HepG2 (cell line): ENCODE data around the gene HIC1. TPM values are rescaled to one million over a fixed set of nuclear protein-coding genes. Genes with fewer than 3 reads are reported as not detected.

Experiments used
- ATAC-seq: fragments of 200-7000 bp; cut with Tn5 transposase; 3 replicates; pipeline ENCODE4 v1.9.1; 2020; ENCODE audit warnings: mild to moderate bottlenecking, moderate library complexity
- BruUV-seq: library from RNA; stranded (reverse); fragments of 400-500 nt; replicated peaks from 2 replicates; lab custom pipeline; 2021; lab: Mats Ljungman, UMichigan
- CTCF ChIA-PET: fragments of 300-600 bp; formaldehyde crosslinking; extraction: SDS; loops from one replicate; lab custom pipeline; 2021; ENCODE audit warnings: low total read pairs, inconsistent platforms, low intra/inter-chr PET ratio; lab: Yijun Ruan, JAX
- POLR2A ChIA-PET: fragments of 350-600 bp; sonication (Branson Sonifier 250); formaldehyde crosslinking; loops from one replicate; lab custom pipeline; 2020; ENCODE audit warnings: antibody characterized with exemption, inconsistent platforms; lab: Yijun Ruan, JAX
- DNase-seq: peaks from one replicate; pipeline ENCODE4 v3.0.0-alpha.2; 2015; ENCODE audit warnings: low spot score
- FAIRE-seq: peaks from 3 replicates; lab custom pipeline; 2011; peaks lifted over from hg19 to GRCh38; lab: Jason Lieb, UNC
- H2AFZ ChIP-seq: one replicate; pipeline ENCODE4 v1.6.1; 2011; ENCODE audit warnings: low read length, inconsistent platforms
- H3K27ac ChIP-seq: fragments of 300-600 bp; 3 replicates; pipeline ENCODE4 v1.8.0; 2011; ENCODE audit warnings: mixed run types, mild to moderate bottlenecking, mixed read lengths, low read length, inconsistent platforms; ENCODE audit not compliant: insufficient read depth; ENCODE audit errors: extremely low read length
- H3K27me3 ChIP-seq, 2 experiments: fragments of 200-600 bp in 1 of 2; 2 replicates in 1 of 2; 3 replicates in 1 of 2; pipeline versions ENCODE4 v1.6.0 to v1.8.0; 2011; ENCODE audit warnings: low read length in 2 of 2, mild to moderate bottlenecking in 2 of 2, moderate library complexity in 2 of 2, inconsistent platforms in 1 of 2; ENCODE audit not compliant: insufficient read depth in 2 of 2, control insufficient read depth in 1 of 2
- H3K36me3 ChIP-seq, 2 experiments: fragments of 200-600 bp in 1 of 2; replicated peaks in 1 of 2; 2 replicates in 1 of 2; 3 replicates in 1 of 2; pipeline versions ENCODE4 v1.5.1 to v1.8.0; 2011; ENCODE audit warnings: low read length in 2 of 2, inconsistent platforms in 1 of 2; ENCODE audit not compliant: insufficient read depth in 2 of 2, control insufficient read depth in 1 of 2
- H3K4me1 ChIP-seq: 2 replicates; pipeline ENCODE4 v1.5.1; 2012; ENCODE audit warnings: low read length, inconsistent platforms; ENCODE audit not compliant: insufficient read depth
- H3K4me2 ChIP-seq: 2 replicates; pipeline ENCODE4 v1.6.0; 2011; ENCODE audit warnings: low read depth, low read length, inconsistent platforms
- H3K4me3 ChIP-seq, 3 experiments: fragments of 200-600 bp in 1 of 3; sonication (generic), shearing (Covaris generic) in 1 of 3; replicated peaks in 1 of 3; 2 replicates each; pipeline ENCODE4 v1.5.1; 2011 to 2016; ENCODE audit warnings: low read length in 3 of 3, inconsistent platforms in 2 of 3, low read depth in 2 of 3, mild to moderate bottlenecking in 2 of 3, control low read depth in 1 of 3, mixed read lengths in 1 of 3; ENCODE audit not compliant: insufficient read depth in 1 of 3
- H3K79me2 ChIP-seq: one replicate; pipeline ENCODE4 v1.6.1; 2011; ENCODE audit warnings: low read length, inconsistent platforms; ENCODE audit not compliant: insufficient read depth
- H3K9ac ChIP-seq: 2 replicates; pipeline ENCODE4 v1.6.0; 2011; ENCODE audit warnings: mild to moderate bottlenecking, low read depth, low read length, inconsistent platforms; ENCODE audit not compliant: insufficient read depth
- H3K9me3 ChIP-seq: 2 replicates; pipeline ENCODE4 v1.5.1; 2012; ENCODE audit warnings: mild to moderate bottlenecking, low read length
- H4K20me1 ChIP-seq: 2 replicates; pipeline ENCODE4 v1.6.0; 2011; ENCODE audit warnings: inconsistent platforms, mild to moderate bottlenecking, low read length, moderate library complexity; ENCODE audit not compliant: insufficient read depth
- CREM ChIP-seq, 2 experiments: sonication (generic) in 1 of 2; formaldehyde crosslinking in 1 of 2; IDR thresholded peaks; 2 replicates each; pipeline versions ENCODE4 v1.4.0 to v1.6.1; 2016 to 2020; ENCODE audit warnings: antibody characterized with exemption in 1 of 2, mild to moderate bottlenecking in 1 of 2, missing genetic modification reagents in 1 of 2
- HES4 ChIP-seq: sonication (generic); formaldehyde crosslinking; IDR thresholded peaks from 2 replicates; pipeline ENCODE4 v1.9.0; 2021; ENCODE audit warnings: mild to moderate bottlenecking, missing genetic modification reagents, borderline replicate concordance
- MEIS2 ChIP-seq: sonication (generic); formaldehyde crosslinking; IDR thresholded peaks from 2 replicates; pipeline ENCODE4 v1.9.0; 2021; ENCODE audit warnings: mild to moderate bottlenecking, missing genetic modification reagents
- NKX3-1 ChIP-seq: sonication (generic); formaldehyde crosslinking; IDR thresholded peaks from 2 replicates; pipeline ENCODE4 v1.5.0; 2020; ENCODE audit warnings: missing genetic modification reagents
- SMAD9 ChIP-seq: sonication (generic); formaldehyde crosslinking; IDR thresholded peaks from 2 replicates; pipeline ENCODE4 v1.5.1; 2020; ENCODE audit warnings: mild to moderate bottlenecking, missing genetic modification reagents
- ZBTB7A ChIP-seq: sonication (generic); formaldehyde crosslinking; IDR thresholded peaks from 2 replicates; pipeline ENCODE4 v1.8.0; 2022; ENCODE audit warnings: mild to moderate bottlenecking, missing genetic modification reagents
- ZKSCAN1 ChIP-seq: fragments of 150-350 bp; IDR thresholded peaks from 2 replicates; pipeline ENCODE4 v1.6.1; 2014; ENCODE audit warnings: low read length
- ZNF496 ChIP-seq: sonication (generic); formaldehyde crosslinking; IDR thresholded peaks from 2 replicates; pipeline ENCODE4 v1.8.1; 2023; ENCODE audit warnings: mild to moderate bottlenecking, moderate library complexity, missing genetic modification reagents; ENCODE audit not compliant: insufficient replicate concordance
- ZNF850 ChIP-seq: sonication (generic); formaldehyde crosslinking; conservative IDR thresholded peaks from 2 replicates; pipeline ENCODE4 v1.9.0; 2021; ENCODE audit warnings: mild to moderate bottlenecking, missing genetic modification reagents
- WGBS: methylation state at CpG from one replicate; pipeline ENCODE4 v1.1.6; 2017; ENCODE audit warnings: low lambda C conversion rate; 5-methylcytosine and 5-hydroxymethylcytosine counted together
- in situ Hi-C: cut with HindIII; loops from 2 replicates; pipeline ENCODE4 v1.10.0; 2017; ENCODE audit warnings: low pct_unique_long_range_greater_than_20kb; ENCODE audit not compliant: extremely low pct_ligation_motif_present
- intact Hi-C: fragments of 100-400 bp; cut with micrococcal nuclease; formaldehyde crosslinking; loops from one replicate; pipeline ENCODE4 v1.10.0; 2022; ENCODE audit not compliant: unreplicated experiment
- polyA plus RNA-seq, 8 experiments: library from polyadenylated mRNA; depleted of rRNA in 3 of 8; stranded (reverse) in 7 of 8; unstranded in 1 of 8; fragments of >200 nt; fragmentation: Illumina TruSeq in 4 of 8; extraction: Trizol in 4 of 8; gene quantifications; 2 replicates each; pipeline versions ENCODE4 v1.2.1 to v1.2.3, GENCODE V29; 2011 to 2016; ENCODE audit warnings: low read depth in 4 of 8, missing spikeins in 1 of 8, mixed read lengths in 1 of 8; ENCODE audit not compliant: insufficient read depth in 1 of 8
- total RNA-seq, 5 experiments: library from RNA; depleted of rRNA; stranded (reverse); fragments of >200 nt; fragmentation: Illumina TruSeq; extraction: Trizol; gene quantifications; 2 replicates each; pipeline ENCODE4 v1.2.3, GENCODE V29; 2016; ENCODE audit warnings: low read depth in 1 of 5
- TF ChIP-seq, protein P1 (sequence below): sonication (generic); formaldehyde crosslinking; conservative IDR thresholded peaks from 2 replicates; pipeline ENCODE4 v1.4.0; 2020; ENCODE audit warnings: missing genetic modification reagents
- TF ChIP-seq, protein P2 (sequence below): sonication (generic); formaldehyde crosslinking; IDR thresholded peaks from 2 replicates; pipeline ENCODE4 v1.4.0; 2020; ENCODE audit warnings: missing genetic modification reagents, borderline replicate concordance
- TF ChIP-seq, protein P3 (sequence below): sonication (generic); formaldehyde crosslinking; IDR thresholded peaks from 2 replicates; pipeline ENCODE4 v1.4.0; 2020; ENCODE audit warnings: low read depth, mild to moderate bottlenecking, missing genetic modification reagents

The HIC1 gene
- total and polyA plus RNA-seq, 2 of the 13 experiments (the other 11 are each of a cell fraction or from before 2014, with no cell fraction given): 0.04 to 0.31 TPM

DNA sequence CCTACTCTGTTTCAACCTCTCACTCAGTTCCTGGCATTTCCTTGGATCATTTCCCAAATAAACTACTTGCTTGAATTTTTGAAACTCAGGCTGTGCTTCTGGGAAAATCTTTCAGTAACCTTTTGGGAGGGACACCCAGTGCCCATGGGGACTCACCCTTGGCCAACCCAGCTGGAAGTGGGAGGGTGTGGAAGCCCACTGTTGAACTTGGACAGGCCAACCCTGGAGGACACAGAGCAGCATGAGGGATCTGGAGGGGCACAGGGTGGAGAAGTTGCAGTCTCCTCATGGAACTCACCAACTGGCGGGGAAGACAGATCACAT is 40.9 kb upstream of the HIC1 start:
- Histone ChIP-seq H3K79me2 (no peaks in the 10 kb centered on the region), H3K36me3 (no peaks in the 10 kb centered on the region), H3K4me1 (no peaks in the 10 kb centered on the region), H3K9me3 (no peaks in the 10 kb centered on the region), H3K9ac (no peak overlapping the region), H3K27ac (no peak overlapping the region), H3K4me3 (no peak overlapping the region), H2AFZ (no peak overlapping the region), H4K20me1 (no peaks in the 10 kb centered on the region), H3K4me2 (no peak overlapping the region), H3K27me3 (peaks cover 7 to 19% of the 10 kb centered on the region in 2 experiments; a peak in 3 of 5 replicates)
- CTCF ChIA-PET: no interaction called here
- in situ Hi-C loops: no loop called here
- FAIRE-seq (no peak), DNase-seq (no peak), ATAC-seq (no peak)
- no TSS peak for BruUV-seq
- intact Hi-C loops: no loop called here
- 80% methylated on average over 1 of the region's 1 CpG for WGBS
- POLR2A ChIA-PET: interaction anchor here (1.3 to 1.8 kb wide), 2 partner anchors 9 to 14 kb away, joined by 3 to 4 read pairs; no protein-coding TSS in a partner anchor
- TF ChIP-seq MEIS2 (CRISPR knock-in tag) (no peak), ZBTB7A (no peak), SMAD9 (CRISPR knock-in tag) (no peak), HES4 (CRISPR knock-in tag) (no peak), NKX3-1 (CRISPR knock-in tag) (no peak), ZNF850 (CRISPR knock-in tag) (no peak), ZKSCAN1 (no peak), CREM (IDR thresholded peaks at IDR 0.05) (no peak), CREM (CRISPR knock-in tag; IDR thresholded peaks at IDR 0.05) (no peak), ZNF496 (CRISPR knock-in tag) (no peak)
- TF ChIP-seq, protein P1, sequence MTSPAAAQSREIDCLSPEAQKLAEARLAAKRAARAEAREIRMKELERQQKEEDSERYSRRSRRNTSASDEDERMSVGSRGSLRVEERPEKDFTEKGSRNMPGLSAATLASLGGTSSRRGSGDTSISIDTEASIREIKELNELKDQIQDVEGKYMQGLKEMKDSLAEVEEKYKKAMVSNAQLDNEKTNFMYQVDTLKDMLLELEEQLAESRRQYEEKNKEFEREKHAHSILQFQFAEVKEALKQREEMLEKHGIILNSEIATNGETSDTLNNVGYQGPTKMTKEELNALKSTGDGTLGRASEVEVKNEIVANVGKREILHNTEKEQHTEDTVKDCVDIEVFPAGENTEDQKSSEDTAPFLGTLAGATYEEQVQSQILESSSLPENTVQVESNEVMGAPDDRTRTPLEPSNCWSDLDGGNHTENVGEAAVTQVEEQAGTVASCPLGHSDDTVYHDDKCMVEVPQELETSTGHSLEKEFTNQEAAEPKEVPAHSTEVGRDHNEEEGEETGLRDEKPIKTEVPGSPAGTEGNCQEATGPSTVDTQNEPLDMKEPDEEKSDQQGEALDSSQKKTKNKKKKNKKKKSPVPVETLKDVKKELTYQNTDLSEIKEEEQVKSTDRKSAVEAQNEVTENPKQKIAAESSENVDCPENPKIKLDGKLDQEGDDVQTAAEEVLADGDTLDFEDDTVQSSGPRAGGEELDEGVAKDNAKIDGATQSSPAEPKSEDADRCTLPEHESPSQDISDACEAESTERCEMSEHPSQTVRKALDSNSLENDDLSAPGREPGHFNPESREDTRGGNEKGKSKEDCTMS (CRISPR knock-in tag): no peak
- TF ChIP-seq, protein P2, sequence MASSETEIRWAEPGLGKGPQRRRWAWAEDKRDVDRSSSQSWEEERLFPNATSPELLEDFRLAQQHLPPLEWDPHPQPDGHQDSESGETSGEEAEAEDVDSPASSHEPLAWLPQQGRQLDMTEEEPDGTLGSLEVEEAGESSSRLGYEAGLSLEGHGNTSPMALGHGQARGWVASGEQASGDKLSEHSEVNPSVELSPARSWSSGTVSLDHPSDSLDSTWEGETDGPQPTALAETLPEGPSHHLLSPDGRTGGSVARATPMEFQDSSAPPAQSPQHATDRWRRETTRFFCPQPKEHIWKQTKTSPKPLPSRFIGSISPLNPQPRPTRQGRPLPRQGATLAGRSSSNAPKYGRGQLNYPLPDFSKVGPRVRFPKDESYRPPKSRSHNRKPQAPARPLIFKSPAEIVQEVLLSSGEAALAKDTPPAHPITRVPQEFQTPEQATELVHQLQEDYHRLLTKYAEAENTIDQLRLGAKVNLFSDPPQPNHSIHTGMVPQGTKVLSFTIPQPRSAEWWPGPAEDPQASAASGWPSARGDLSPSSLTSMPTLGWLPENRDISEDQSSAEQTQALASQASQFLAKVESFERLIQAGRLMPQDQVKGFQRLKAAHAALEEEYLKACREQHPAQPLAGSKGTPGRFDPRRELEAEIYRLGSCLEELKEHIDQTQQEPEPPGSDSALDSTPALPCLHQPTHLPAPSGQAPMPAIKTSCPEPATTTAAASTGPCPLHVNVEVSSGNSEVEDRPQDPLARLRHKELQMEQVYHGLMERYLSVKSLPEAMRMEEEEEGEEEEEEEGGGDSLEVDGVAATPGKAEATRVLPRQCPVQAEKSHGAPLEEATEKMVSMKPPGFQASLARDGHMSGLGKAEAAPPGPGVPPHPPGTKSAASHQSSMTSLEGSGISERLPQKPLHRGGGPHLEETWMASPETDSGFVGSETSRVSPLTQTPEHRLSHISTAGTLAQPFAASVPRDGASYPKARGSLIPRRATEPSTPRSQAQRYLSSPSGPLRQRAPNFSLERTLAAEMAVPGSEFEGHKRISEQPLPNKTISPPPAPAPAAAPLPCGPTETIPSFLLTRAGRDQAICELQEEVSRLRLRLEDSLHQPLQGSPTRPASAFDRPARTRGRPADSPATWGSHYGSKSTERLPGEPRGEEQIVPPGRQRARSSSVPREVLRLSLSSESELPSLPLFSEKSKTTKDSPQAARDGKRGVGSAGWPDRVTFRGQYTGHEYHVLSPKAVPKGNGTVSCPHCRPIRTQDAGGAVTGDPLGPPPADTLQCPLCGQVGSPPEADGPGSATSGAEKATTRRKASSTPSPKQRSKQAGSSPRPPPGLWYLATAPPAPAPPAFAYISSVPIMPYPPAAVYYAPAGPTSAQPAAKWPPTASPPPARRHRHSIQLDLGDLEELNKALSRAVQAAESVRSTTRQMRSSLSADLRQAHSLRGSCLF (CRISPR knock-in tag): no peak
- TF ChIP-seq, protein P3, sequence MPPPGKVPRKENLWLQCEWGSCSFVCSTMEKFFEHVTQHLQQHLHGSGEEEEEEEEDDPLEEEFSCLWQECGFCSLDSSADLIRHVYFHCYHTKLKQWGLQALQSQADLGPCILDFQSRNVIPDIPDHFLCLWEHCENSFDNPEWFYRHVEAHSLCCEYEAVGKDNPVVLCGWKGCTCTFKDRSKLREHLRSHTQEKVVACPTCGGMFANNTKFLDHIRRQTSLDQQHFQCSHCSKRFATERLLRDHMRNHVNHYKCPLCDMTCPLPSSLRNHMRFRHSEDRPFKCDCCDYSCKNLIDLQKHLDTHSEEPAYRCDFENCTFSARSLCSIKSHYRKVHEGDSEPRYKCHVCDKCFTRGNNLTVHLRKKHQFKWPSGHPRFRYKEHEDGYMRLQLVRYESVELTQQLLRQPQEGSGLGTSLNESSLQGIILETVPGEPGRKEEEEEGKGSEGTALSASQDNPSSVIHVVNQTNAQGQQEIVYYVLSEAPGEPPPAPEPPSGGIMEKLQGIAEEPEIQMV: no peak
